Muscle of back (tissue), 11 donors: Measurements from ENCODE around the gene CACNA1B. TPM values are rescaled to one million over a fixed set of nuclear protein-coding genes. Genes with fewer than 3 reads are reported as not detected.

Source experiments
- DNase-seq, 3 donors: peaks; one replicate each; pipeline versions ENCODE4 v3.0.0 to v3.0.0-alpha.2; 2013
- polyA plus RNA-seq, 10 donors: library from polyadenylated mRNA; unstranded; fragments of 120-200 nt; gene quantifications; one replicate each; pipeline ENCODE4 v1.2.1, GENCODE V29; 2013; ENCODE audit not compliant: insufficient read length in 10 of 10

The CACNA1B gene
- polyA plus RNA-seq, 10 donors = 0.28 to 0.88 (median 0.47) TPM

DNA sequence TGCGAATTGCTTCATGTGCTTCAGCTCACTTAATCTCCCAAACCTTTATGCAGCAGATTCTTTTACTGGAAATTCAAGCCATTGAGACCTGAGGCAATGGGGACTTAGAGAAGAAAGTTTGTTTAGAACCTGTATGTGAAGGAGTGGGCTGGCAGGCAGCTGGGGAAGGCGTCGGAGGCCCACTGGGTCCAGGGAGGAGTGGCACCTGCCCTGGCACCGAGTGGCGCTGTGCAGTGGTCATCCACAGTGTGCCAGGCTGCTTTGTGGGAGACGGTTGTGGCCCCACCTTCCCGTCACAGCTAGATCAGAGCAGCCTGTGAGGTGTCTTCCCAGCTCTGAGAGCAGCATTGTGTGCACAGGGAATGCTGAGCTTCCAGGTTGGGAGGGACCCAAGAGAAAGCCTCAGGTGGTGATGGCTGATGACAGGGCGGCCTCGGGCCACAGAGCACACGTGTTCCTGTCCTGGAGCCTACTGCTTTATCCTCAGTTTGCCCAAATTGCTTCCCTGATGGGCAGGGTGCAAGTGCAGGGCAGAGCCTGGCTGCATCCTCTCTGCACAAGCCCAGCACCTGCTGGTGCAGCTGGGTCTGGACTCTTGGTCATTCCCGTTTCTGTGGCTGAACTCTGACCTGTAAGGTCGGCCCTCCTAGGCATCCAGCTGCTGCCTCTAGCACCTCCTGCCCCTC, 175.2 kb downstream of the CACNA1B start:
- no peak for DNase-seq

DNA sequence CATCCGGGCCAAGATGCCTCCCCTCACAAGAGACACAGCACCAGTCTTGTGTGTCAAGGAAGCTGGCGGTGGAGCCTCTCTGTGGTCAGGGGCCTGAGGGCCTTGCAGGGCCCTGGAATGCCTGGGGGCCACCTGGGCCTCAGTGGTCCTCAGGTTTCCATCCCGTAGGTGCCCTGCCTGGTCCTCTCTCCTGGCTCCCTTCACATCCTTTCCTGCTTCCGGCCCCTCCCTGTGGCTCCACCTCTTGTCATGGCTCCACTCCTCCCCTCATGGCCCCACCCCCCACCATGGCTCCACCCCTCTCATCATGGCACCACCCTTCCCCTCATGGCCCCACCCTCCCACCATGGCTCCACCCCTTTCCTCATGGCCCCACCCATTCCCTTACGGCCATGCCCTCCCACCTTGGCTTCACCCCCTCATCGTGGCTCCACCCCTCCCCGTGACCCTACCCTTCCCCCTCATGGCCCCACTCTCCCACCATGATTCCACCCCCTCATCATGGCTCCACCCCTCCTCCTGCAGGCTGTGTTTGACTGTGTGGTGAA, 175.8 kb downstream of the CACNA1B start:
- DNase-seq = no peak

DNA sequence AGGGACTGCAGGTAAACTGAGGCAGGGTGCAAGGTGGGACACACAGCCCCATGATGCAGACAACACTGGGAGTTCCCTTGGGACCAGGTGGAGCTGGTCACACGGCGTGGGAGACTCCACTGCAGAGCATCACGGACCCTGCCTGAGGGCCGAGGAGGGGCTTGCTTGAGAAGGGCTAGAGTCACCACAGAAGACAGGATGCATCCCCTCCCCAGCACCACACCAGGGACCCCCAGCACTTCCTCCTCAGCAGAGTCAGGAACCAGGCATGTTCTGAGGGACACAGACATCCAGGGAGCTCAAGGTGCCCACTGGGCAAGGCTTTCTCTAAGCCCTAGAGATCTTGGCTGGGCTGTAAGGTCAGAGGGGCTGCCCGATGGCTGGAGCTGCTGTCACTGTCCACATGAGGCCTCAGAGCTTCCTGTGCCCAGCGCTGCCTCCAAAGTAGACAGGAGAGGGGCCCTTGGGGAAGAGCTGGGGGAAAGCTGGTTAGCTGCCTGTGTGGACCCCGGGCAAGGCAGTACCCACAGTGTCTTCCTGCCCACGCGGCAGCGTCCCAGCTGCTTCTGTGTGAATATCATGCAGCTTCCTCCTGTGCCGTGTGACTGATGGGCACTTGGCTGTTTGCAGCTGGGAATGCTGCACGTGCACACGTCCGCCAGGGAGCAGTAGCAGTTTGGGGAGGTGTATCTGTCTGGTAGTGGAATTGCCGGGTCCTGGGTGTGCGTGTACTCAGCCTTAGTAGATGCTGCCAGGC, 176.6 kb downstream of the CACNA1B start:
- no peak for DNase-seq

DNA sequence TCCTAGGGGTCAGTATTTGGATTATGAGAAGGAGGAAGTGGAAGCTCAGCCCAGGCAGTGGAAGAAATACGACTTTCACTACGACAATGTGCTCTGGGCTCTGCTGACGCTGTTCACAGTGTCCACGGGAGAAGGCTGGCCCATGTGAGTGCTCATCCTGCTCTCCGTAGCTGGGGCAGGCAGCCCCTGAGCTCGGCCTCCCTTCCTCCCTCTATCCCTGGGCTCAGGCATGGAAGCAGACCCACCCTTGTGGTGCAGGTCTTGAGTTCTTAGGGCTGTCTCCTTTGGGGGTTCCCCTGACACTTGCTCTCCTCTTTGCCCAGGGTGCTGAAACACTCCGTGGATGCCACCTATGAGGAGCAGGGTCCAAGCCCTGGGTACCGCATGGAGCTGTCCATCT, 180.1 kb downstream of the CACNA1B start:
- DNase-seq = no peak

DNA sequence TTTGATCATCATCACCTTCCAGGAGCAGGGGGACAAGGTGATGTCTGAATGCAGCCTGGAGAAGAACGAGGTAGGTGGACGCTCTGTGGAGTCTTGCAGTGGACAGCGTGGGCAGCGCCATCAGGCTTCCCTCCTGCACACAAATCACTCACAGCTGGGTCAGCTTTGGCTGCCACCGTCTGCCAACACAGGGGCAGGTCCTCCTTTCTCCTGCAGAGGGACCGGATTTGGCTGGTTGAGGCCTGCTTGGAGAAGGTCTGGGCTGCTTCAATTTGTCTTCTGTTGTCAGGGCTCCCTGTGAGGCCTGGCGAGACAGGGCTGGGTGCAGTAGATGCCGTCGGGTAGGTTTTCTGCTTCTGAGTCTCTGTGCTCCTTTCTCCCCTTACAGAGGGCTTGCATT, 180.6 kb downstream of the CACNA1B start:
- DNase-seq = no peak

DNA sequence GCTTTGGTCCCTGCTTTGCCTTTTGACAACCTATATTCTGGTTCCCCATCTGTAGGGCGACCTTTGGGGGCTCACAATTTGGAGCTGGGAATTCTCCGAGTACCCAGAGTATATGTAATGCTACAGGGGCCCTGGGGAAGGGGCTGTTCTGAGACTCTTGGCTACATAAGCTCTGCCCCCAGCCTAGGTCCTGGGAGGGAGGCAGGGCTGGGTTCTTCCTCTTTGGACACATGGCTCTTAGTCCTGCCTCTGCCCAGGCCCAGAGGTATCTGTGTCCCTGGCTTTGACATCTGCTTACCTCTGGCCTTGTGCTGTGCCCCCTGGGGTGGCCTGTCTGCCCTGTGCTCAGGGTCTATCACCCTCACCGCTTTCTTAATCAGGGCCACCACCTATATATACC, 181.6 kb downstream of the CACNA1B start:
- no peak for DNase-seq

DNA sequence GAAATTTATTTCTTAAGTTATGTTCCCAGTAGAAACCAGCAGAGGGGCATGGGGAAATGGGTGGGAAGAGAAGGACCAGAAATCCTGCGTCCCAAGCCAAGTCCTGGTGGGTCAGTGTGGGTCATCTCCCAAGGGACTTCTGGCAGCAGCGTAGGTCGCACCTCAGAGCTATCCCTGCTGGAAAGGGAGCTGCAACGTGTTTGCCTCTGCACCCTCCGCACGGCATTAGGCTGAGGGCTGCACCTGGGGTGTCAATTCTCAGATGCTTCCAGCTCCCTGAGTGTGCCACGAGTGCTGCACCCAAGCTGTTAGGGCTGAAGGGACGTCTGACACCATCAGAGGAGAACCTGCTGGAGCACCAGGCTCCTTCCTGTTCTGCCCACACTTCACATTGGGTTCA, 182.8 kb downstream of the CACNA1B start:
- no peak for DNase-seq

DNA sequence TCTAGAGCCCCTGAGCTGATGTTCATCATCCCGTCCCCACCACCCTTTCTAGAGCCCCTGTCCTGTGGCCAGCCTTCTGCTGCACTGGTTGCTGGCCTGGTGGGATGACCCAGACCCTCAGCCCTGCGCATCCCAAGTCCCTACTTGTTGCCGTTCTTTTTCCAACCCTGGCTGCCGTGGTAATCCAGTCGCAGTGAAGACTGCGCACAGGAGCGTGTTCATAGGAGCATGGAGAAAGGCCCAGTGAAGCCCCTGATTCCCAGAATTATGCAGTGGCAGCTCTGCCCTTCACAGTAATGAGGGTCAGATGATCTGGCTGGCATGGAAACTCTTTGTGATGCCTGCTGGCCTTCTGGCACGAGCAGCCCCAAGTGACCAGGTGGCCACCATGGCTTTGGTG, 183.3 kb downstream of the CACNA1B start:
- no peak for DNase-seq

DNA sequence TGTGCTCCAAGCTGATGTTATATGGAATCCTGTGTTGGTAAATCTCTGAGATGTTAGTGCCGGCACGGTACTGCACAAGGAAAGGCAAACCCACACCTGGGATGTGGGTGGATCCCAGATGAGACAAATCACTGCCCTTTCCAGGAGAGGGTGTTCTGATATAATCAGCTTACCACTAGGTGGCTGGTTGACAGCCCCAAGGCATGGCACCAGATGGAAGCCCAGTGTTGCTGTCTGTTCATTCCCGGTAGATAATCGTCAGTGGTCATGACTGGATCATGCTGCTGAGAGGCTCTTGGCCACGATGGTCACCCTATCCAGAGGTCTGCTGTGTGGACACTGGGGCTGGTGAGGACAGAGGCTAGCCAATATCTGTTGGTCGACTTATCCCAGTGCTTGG, 184.0 kb downstream of the CACNA1B start:
- DNase-seq = no peak

DNA sequence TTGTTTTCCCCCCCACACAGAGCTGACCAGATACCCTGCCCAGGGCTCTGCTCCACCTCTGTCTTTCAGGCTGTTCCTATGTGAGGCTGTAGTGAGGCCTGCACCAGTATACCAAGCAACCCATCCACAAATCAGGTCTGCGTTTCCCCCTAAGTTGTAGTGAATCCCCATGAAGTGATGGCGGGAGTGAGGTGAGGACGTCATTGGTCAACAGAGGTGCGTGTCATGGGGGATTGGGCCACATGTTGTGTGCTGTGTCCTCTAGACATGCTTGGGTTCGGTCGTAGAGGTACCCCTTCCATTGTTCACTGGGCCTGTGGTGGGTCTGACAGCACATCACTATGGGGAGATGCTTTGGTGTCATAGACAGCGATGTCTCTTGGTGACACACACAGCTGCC, 184.6 kb downstream of the CACNA1B start:
- DNase-seq = no peak

DNA sequence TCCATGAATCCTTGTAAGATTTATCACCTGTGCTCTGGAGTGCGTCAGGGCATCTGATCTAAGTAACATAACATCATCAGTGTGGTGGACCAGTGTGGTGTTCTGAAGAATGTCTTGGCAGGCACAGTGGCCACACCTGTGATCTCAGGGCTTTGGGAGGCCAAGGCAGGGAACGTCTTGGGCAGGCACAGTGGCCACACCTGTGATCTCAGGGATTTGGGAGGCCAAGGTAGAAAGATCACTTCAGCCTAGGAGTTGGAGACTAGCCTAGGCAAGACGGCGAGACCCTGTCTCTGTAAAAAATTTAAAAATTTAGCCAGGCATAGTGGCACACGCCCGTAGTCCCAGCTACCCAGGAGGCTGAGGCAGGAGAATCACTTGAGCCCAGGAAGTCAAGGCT, 185.5 kb downstream of the CACNA1B start:
- DNase-seq = no peak

DNA sequence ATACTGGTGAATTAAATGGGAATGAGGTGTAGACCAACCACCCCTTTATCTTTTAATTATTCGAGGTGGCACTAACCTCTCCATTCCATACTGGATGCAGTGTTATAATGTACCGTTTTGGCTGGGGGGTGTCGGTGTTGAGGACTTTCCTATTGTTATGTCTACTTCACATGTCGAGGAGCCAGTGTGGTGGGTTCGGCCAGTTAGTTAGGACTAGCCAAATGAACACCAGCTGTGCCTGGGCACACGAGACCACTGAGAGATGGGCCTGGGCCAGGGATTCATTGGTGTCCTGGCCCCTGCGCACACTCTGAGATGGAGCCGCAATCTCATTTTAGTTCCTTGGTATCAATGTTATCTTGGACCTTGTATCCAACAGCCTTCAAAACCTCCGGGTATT, 186.2 kb downstream of the CACNA1B start:
- no peak for DNase-seq

DNA sequence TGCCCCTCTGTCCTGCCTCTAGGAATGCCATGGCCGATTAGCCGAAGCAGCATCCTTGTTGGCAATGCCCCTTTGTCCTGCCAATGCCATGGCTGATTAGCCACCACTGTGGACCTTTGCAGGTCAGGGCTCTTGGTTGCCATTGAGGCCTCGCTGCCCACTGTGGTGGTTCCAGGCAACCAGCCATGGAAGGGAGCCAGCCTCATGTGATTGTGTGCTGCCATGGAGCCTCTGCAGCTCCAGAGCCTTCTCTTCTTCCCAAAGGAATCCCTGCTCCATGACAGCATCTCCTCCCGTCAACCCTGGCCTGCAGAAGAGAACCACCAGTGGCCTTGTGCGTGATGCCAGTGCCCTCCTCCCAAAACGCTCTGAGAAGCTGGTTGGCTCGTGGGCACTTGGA, 187.0 kb downstream of the CACNA1B start:
- no peak for DNase-seq

DNA sequence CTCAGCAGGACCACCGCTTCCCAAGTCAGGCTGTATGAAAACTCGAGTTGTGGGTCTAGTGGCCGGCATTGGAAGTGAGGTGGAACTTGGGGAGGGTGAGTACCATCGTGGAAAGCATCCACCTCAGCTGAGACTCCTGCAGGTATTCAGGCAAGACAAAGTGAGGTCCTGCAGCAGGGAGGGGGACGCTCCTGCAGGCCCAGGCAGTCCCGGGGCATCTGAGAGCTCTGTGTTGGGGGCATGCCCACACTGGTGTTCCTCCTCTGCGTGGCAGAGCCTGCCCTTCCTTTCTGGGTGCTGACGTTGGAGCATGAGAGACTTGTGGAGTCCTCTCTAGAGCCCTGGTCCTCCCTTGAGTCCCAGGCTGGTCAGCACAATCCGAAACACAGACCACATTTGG, 187.7 kb downstream of the CACNA1B start:
- no peak for DNase-seq

DNA sequence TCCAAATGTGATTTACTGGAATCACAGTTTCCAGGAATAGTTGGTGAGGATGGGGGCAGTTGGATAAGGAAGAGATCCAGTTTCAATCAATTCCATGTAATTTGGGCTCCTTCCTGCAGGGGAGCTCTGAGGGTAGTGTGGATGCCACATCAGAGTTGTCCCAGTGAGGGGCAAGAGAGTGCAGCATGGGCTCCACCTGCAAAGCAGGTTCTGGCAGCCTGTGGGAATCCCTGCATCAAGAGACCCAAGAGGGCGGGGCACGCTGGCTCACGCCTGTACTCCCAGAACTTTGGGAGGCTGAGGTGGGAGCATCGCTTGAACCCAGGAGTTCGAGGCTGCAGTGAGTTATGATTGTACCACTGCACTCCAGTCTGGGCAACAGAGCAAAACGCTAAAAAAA, 188.5 kb downstream of the CACNA1B start:
- DNase-seq = no peak

DNA sequence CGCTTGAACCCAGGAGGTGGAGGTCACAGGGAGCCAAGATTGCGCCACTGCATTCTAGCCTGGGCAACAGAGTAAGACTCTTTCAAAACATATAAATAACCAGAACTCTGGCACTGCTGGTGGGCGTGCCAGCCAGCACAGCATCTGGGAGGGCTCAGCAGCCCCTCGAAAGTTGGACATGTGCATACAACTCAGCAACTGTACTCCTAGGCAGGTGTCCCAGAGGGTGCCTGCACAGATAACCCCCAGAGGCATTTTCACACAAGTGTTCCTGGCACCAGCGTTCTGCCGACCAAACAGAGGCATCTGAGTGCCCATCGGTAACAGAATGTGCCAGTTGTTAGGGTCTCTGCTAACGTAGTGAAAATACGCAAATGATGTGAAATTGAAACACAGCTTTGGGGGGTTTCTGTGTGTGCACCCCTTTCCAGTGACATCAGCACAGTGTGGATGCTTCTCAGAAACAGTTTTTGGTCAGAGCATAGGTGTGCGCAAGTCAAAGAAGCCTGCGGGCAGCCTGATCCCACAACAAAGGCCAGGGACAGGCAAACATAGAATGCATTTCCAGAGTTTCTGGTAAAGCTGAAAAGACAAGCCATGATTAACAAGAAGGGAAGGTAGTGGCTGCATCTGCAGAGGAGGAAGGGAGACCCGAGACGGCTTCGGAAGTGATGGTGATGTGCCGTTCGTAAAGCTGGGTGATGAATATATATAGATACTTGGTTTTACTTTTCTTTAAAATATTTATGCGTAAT, 190.2 kb downstream of the CACNA1B start:
- no peak for DNase-seq

DNA sequence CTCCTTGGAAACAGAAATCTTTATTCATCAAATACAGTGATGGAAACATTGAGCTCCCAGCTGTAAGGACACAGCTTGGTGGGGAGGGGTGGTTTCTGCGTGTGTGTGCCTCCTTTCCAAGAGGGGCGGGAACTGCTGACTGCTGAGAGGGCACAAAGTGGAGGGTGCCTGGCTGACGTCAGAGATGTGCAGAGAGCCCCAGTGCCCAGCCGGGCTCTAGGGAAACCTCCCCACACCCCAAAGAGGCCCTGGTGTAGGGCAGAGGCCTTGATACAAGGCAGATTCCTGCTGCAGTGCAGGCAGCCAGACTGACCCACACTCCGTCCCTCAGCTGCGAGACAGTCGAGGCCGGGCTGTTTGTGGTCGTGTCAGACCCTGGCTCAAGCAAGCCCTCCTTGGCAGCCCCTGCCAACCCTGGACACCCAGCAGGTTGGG, 191.0 kb downstream of the CACNA1B start:
- no peak for DNase-seq

DNA sequence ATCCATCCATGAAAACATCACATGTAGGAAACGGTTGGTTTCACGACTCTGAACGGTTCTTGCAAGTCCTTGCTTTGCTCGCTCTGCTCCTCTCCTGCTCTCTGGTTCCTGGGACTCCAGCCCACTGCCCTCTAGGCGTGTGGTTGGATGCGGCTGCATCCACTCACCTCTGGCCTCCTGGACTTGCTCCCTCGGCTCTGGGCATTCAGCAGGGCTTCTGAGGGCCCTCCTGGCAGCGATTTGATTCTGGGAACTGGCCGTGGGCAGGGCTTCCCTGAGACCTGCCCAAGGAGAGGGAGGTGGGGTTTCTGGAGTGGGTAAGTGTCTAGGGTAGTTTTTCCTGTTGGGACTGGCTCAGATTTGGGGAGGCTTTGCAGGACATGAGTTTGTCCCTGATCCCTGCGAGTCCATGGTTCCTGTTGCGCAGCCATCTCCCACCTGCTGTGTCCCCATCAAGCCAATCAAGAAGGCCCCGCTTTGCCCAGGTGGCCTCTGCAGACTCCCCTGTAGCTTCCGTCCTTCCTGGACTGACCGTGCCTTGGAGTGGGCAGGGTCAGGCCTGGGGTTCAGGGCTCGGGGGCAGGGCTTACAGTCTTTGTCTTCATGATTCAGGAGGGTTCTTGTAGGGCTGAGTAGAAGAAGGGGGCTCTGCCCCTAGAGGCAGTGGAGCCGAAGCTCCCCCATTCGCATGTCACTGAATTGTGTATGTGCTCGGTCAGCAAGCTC, 192.3 kb downstream of the CACNA1B start:
- no peak for DNase-seq

DNA sequence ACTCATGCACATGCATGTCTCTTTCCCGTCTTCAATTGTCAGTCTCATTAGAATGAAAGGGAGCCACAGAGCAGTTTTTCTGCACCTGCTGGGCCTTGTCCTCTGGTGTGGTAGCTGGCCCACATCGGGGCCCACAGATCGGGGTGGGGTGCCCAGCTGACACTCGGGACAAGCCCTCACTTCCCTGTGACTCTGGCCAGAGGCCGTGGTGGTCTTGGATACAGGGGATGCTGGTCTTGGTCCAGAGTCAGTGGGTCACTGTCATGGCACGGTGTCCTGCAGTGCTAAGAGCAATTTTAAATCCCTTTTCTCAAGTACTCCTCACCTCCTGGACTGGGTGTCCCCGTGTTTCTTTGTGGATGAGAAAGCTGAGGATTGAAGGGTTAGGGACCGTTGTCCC, 193.2 kb downstream of the CACNA1B start:
- DNase-seq = no peak

DNA sequence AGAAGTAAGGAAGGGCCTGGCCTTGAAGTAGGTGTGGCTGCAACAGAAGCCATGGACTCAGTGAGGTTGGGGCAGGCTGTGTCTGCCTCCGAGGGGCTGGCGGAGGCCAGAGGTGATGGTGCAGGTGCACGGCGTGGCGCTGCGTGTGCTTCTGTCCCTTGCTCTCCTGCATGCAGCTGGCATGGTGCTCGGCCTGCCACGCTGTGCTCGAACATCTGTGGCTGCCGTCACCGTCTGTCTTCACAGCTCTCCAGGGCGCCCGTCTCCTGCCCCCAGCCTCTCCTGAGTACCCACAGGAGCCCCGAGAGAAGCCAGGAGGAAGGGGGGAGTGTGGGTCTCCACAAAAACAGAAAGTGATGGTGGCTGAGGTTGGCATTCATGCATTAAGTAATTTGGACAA, 193.7 kb downstream of the CACNA1B start:
- no peak for DNase-seq

DNA sequence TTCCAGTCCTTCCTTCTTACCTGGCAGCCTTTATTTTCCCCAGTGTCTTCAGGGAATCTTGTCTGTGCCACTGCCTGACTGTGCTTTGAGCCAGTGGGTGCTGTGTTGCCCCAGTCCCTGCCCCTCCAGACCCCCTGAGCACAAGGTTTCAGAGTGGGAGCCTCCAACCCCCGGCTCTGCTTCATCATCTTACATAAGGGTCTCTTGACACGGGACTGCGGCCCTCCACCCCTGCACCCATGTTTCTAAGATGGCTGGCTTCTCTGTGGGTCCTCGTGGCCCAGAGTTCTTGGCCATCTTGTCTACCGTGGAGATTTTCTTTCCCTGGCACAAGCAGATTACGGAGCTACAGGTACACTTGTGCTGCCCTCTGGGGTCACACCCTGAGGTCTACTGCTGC, 194.1 kb downstream of the CACNA1B start:
- no peak for DNase-seq
